CD4-positive, alpha-beta T cell treated with Interleukin-12 subunit alpha and Interleukin-12 subunit beta, for 1 hour (primary cell): Measurements from ENCODE around the gene OR8J3.
"Not testable (repeated sequence)": the region's sequence is repeated elsewhere in the genome, so short reads cannot be mapped to it uniquely, and the experiment has no call there.

ENCODE experiments used
- DNase-seq: peaks from one replicate; pipeline ENCODE4 v3.0.0-alpha.2; 2020

Gene OR8J3

GRCh38 chr11:56140151-56140661 is at the start of gene OR8J3:
Gene OR8J3 (minus strand): TSS chr11:56140201. CDS start chr11:56137718, 2,483 bp downstream.
- no peak for DNase-seq

- DNase-seq = no peak
These were observed 48.6 kb upstream of the OR8J3 start for GRCh38 chr11:56188602-56189001.

GRCh38 chr11:56183459-56183858 is 43.5 kb upstream of the OR8J3 start:
- no peak for DNase-seq

GRCh38 chr11:56176318-56176717 is 36.3 kb upstream of the OR8J3 start, which contains the start of gene OR5J2:
Gene OR5J2 (plus strand): TSS chr11:56176618. CDS start chr11:56176618, 0 bp downstream.
- DNase-seq = no peak

- no peak for DNase-seq
These were observed 32.3 kb upstream of the OR8J3 start for GRCh38 chr11:56172256-56172830.

GRCh38 chr11:56163804-56164203 is 23.8 kb upstream of the OR8J3 start:
- no peak for DNase-seq

- DNase-seq = no peak
These were observed 20.2 kb upstream of the OR8J3 start, which contains the start of gene OR8K5 for GRCh38 chr11:56160217-56160616. Gene OR8K5 (minus strand): TSS chr11:56160317. CDS start chr11:56160317, 0 bp downstream.

GRCh38 chr11:56152333-56152732 is 12.3 kb upstream of the OR8J3 start:
- no peak for DNase-seq

GRCh38 chr11:56151376-56151775 is 11.4 kb upstream of the OR8J3 start:
- DNase-seq = no peak

- DNase-seq = not testable (repeated sequence)
These were observed 3.7 kb upstream of the OR8J3 start for GRCh38 chr11:56143681-56144080.

GRCh38 chr11:56122073-56122472 is 17.9 kb downstream of the OR8J3 start, which contains the start of gene OR8H3:
Gene OR8H3 (plus strand): TSS chr11:56122373. CDS start chr11:56122373, 0 bp downstream.
- no peak for DNase-seq

- DNase-seq = no peak
These were observed 36.7 kb downstream of the OR8J3 start, which contains the start of gene OR8H2 for GRCh38 chr11:56103210-56103737. Gene OR8H2 (plus strand): TSS chr11:56103687. CDS start chr11:56105043, 1,356 bp downstream.

GRCh38 chr11:56093008-56093407 is 47.0 kb downstream of the OR8J3 start, which contains the start of gene OR8I2:
Gene OR8I2 (plus strand): TSS chr11:56093308. CDS start chr11:56093308, 0 bp downstream.
- no peak for DNase-seq

GRCh38 chr11:56089697-56090096 is 50.3 kb downstream of the OR8J3 start:
- DNase-seq = no peak
